ENCODE results near the gene MBP. TPM values are rescaled to one million over a fixed set of nuclear protein-coding genes. Genes with fewer than 3 reads are reported as not detected.

Gene MBP
- total RNA-seq, 2 donors from 2014 or later, result 43.0 to 65.8 TPM

DNA sequence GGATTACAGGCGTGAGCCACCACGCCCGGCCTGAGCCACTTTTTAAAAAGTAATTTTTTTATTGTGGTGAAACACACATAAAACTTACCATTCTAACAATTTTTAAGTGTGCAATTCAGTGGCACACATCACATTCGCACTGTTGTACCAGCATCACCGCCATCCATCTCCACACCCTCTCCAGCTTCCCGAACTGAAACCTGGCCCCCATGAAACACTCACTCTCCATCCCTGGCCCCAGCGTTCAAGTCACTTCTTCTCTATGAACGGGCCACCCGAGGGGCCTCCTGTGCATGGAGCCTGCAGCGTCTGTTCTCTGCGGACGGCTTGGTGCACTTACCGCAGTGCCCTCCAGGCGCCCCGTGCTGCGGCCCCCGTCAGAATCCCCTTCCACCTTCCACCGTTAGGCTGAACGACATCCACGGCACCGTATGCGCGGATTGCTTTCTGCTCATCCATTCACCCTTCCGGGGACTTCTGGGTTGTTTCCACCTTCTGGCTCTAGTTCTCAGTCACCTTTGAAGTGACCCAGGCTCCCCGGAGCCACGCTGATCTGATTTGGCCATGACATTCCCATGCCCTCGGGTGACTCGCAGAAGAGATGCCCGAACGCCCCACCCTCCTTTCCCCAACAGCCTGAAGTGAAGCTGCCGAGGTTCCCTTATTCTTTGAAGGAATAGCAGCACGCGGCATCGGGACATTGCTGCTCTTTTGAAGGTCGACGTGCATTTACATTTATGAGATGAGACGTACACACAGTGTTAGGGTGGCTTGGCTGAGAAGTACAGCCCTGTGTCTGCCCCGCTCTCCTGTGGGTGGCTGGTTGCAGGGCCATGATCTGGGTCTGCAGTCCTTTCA, 134.4 kb downstream of the MBP start:
- Histone ChIP-seq H3K9me3 (no peaks in the 10 kb centered on the region), H3K27ac (no peak overlapping the region), H3K4me1 (no peaks in the 10 kb centered on the region), H3K27me3 (no peaks in the 10 kb centered on the region), H3K9ac (ENCODE audit: low read depth in 2 of 2, low read length in 2 of 2) (no peak overlapping the region), H3K4me3 (no peak overlapping the region), H3K36me3 (no peaks in the 10 kb centered on the region)
- intact Hi-C loops (cut with DNase I), result no loop called here
- DNase-seq, result no peak
- TF ChIP-seq, protein P1, sequence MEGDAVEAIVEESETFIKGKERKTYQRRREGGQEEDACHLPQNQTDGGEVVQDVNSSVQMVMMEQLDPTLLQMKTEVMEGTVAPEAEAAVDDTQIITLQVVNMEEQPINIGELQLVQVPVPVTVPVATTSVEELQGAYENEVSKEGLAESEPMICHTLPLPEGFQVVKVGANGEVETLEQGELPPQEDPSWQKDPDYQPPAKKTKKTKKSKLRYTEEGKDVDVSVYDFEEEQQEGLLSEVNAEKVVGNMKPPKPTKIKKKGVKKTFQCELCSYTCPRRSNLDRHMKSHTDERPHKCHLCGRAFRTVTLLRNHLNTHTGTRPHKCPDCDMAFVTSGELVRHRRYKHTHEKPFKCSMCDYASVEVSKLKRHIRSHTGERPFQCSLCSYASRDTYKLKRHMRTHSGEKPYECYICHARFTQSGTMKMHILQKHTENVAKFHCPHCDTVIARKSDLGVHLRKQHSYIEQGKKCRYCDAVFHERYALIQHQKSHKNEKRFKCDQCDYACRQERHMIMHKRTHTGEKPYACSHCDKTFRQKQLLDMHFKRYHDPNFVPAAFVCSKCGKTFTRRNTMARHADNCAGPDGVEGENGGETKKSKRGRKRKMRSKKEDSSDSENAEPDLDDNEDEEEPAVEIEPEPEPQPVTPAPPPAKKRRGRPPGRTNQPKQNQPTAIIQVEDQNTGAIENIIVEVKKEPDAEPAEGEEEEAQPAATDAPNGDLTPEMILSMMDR (IDR thresholded peaks at IDR 0.05), result no peak

DNA sequence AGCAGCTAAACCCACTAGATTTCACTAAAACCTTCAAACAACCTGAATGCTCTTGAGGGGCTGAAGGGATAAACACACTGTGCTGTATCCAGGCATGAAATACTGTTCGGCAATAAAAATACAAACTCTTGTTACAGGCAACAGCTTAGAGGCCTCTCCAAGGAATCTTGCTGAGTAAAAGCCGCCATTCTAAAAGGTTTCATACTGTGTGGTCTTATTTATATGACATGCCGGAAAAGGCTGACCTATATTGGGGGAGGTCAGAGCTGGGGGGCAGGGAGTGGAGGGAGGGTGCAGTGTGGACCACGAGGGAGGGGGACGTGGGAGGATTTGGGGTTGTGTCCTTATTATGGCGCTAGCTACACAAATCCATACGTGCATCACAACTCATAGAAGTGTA, 136.2 kb downstream of the MBP start:
- no peak for DNase-seq
- intact Hi-C loops (cut with DNase I), result no loop called here
- H3K4me3 ChIP-seq, result no peak overlapping the region
- H3K9ac ChIP-seq (ENCODE audit: low read depth in 2 of 2, low read length in 2 of 2), result no peak overlapping the region
- no peaks in the 10 kb centered on the region for H3K9me3 ChIP-seq
- H3K4me1 ChIP-seq, result no peaks in the 10 kb centered on the region
- TF ChIP-seq, protein P1 (IDR thresholded peaks at IDR 0.05), result no peak
- H3K36me3 ChIP-seq, result no peaks in the 10 kb centered on the region
- H3K27me3 ChIP-seq, result no peaks in the 10 kb centered on the region
- H3K27ac ChIP-seq, result no peak overlapping the region

DNA sequence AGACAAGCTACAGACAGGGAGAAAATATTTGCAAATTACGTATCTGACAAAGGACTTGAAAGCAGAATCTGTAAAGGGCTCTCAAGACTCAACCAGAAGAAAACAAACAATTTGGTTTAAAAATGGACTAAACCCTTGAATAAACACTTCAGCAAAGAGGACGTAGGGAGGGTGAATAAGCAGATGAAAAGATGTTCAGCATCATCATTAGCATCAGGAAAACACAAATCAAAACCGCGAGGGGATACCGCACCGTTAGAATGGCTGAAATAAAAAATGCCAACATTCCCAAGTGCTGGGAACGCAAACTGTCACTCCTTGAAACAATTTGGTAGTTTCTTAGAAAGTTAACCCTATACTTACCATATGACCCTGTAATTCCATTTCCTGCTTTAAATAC, 136.7 kb downstream of the MBP start:
- intact Hi-C loops (cut with DNase I), result no loop called here

DNA sequence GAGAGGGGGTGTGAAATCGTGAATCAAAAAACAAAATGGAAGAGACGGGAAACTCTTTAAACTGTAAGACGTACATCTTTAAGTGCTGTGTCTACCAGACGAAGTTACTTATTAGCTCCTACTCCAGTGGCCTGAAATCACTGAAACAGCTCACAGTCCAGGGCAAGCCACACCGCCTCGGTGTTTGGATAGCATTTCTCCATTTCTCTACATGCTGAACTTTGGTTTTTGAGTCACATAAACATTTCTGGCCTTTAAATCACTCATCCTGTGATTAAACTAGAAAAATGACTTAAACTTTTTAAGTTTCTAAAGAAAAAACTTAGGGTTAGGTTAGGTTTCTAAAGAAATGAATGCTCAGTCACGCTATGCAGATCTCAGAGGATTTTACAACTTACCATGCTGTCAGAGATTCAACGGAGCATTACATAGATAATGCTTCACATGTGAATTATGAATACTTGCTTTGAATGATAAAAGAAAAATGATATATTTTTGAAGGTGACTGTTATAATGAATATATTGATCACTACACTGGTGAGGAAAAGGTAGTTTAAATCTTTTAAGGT, 138.4 kb downstream of the MBP start:
- no peak for DNase-seq

More for the DNA sequence above, 136.7 kb downstream of the MBP start:
- Histone ChIP-seq H3K27me3 (no peaks in the 10 kb centered on the region), H3K9me3 (no peaks in the 10 kb centered on the region), H3K9ac (ENCODE audit: low read depth in 2 of 2, low read length in 2 of 2) (no peak overlapping the region), H3K36me3 (no peaks in the 10 kb centered on the region), H3K4me1 (no peaks in the 10 kb centered on the region), H3K27ac (no peak overlapping the region), H3K4me3 (no peak overlapping the region)
- no peak for DNase-seq
- TF ChIP-seq, protein P1 (IDR thresholded peaks at IDR 0.05), result no peak

DNA sequence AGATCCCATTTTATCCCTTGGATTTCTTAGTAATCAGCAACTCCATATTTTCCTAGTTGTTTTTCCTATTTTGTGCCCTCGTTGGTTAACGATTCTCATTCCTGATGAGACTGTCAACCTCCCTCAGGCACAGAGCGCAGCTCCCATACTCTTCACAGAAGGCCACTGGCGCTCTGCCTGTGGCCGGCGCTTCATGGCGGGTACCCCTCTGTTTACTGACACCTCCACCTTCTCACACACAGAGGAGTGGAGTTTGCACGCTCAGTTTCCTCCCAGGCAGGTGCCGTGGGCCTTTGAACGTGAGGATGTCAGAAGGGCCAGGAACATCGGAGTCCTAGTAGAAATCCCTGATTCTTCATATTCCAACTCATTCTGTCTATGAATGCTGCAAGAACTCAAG, 139.0 kb downstream of the MBP start:
- no peak overlapping the region for H3K4me3 ChIP-seq
- intact Hi-C loops (cut with DNase I), result no loop called here
- H3K4me1 ChIP-seq, result no peaks in the 10 kb centered on the region
- H3K9ac ChIP-seq (ENCODE audit: low read depth in 2 of 2, low read length in 2 of 2), result no peak overlapping the region
- no peak overlapping the region for H3K27ac ChIP-seq
- DNase-seq, result no peak
- no peaks in the 10 kb centered on the region for H3K36me3 ChIP-seq
- TF ChIP-seq, protein P1 (IDR thresholded peaks at IDR 0.05), result no peak
- H3K27me3 ChIP-seq, result no peaks in the 10 kb centered on the region
- H3K9me3 ChIP-seq, result no peaks in the 10 kb centered on the region

More for the DNA sequence above, 138.4 kb downstream of the MBP start:
- H3K36me3 ChIP-seq, result no peaks in the 10 kb centered on the region
- no peak overlapping the region for H3K4me3 ChIP-seq
- no peaks in the 10 kb centered on the region for H3K4me1 ChIP-seq
- H3K9me3 ChIP-seq, result no peaks in the 10 kb centered on the region
- intact Hi-C loops (cut with DNase I), result no loop called here
- H3K9ac ChIP-seq (ENCODE audit: low read depth in 2 of 2, low read length in 2 of 2), result no peak overlapping the region
- TF ChIP-seq, protein P1 (IDR thresholded peaks at IDR 0.05), result no peak
- H3K27me3 ChIP-seq, result no peaks in the 10 kb centered on the region
- no peak overlapping the region for H3K27ac ChIP-seq
